Measurements from ENCODE around the gene SLC18A3. TPM values are rescaled to one million over a fixed set of nuclear protein-coding genes. Genes with fewer than 3 reads are reported as not detected.

The SLC18A3 gene
- total and polyA plus RNA-seq, 4 donors = 1.9 to 19.9 (median 11.1) TPM

GRCh38 chr10:49622426-49623425 lies 12.6 kb downstream of the SLC18A3 start:
- Histone ChIP-seq H3K27me3 (ENCODE audit: control insufficient read depth, insufficient read depth, low read length) (peaks cover 9% of the 10 kb centered on the region), H3K36me3 (ENCODE audit: control insufficient read depth, insufficient read depth, low read length) (no peaks in the 10 kb centered on the region), H3K9me3 (ENCODE audit: control insufficient read depth, insufficient read depth, low read length) (no peaks in the 10 kb centered on the region), H3K4me3 (ENCODE audit: low read depth, low read length) (no peak overlapping the region), H3K27ac (ENCODE audit: low read depth, low read length) (no peak overlapping the region), H3K4me1 (ENCODE audit: control insufficient read depth, insufficient read depth, low read length) (peaks cover 8% of the 10 kb centered on the region)
- WGBS (ENCODE audit: insufficient coverage) = 61% methylated on average over 7 of the region's 11 CpGs
- DNase-seq (ENCODE audit: low read depth in 4 of 6, low spot score in 6 of 6) = no peak

- no peak overlapping the region for H3K27ac ChIP-seq (ENCODE audit: low read depth, low read length)
- WGBS (ENCODE audit: insufficient coverage) = 87% methylated on average over 5 of the region's 5 CpGs
- no peaks in the 10 kb centered on the region for H3K36me3 ChIP-seq (ENCODE audit: control insufficient read depth, insufficient read depth, low read length)
- no peak for DNase-seq (ENCODE audit: low read depth in 4 of 6, low spot score in 6 of 6)
- H3K4me1 ChIP-seq (ENCODE audit: control insufficient read depth, insufficient read depth, low read length) = peaks cover 8% of the 10 kb centered on the region
- no peaks in the 10 kb centered on the region for H3K27me3 ChIP-seq (ENCODE audit: control insufficient read depth, insufficient read depth, low read length)
- H3K4me3 ChIP-seq (ENCODE audit: low read depth, low read length) = no peak overlapping the region
- no peaks in the 10 kb centered on the region for H3K9me3 ChIP-seq (ENCODE audit: control insufficient read depth, insufficient read depth, low read length)
Measured at GRCh38 chr10:49624629-49625028, 14.5 kb downstream of the SLC18A3 start.

- Histone ChIP-seq H3K27me3 (ENCODE audit: control insufficient read depth, insufficient read depth, low read length) (no peaks in the 10 kb centered on the region), H3K4me1 (ENCODE audit: control insufficient read depth, insufficient read depth, low read length) (peaks cover 7% of the 10 kb centered on the region), H3K9me3 (ENCODE audit: control insufficient read depth, insufficient read depth, low read length) (no peaks in the 10 kb centered on the region), H3K27ac (ENCODE audit: low read depth, low read length) (no peak overlapping the region), H3K4me3 (ENCODE audit: low read depth, low read length) (no peak overlapping the region), H3K36me3 (ENCODE audit: control insufficient read depth, insufficient read depth, low read length) (no peaks in the 10 kb centered on the region)
- DNase-seq (ENCODE audit: low read depth in 4 of 6, low spot score in 6 of 6) = no peak
- WGBS (ENCODE audit: insufficient coverage) = 84% methylated on average over 10 of the region's 10 CpGs
Measured at GRCh38 chr10:49625411-49625810, 15.3 kb downstream of the SLC18A3 start.

- Histone ChIP-seq H3K9me3 (ENCODE audit: control insufficient read depth, insufficient read depth, low read length) (no peaks in the 10 kb centered on the region), H3K4me3 (ENCODE audit: low read depth, low read length) (no peak overlapping the region), H3K27ac (ENCODE audit: low read depth, low read length) (no peak overlapping the region), H3K27me3 (ENCODE audit: control insufficient read depth, insufficient read depth, low read length) (peaks cover 2% of the 10 kb centered on the region), H3K4me1 (ENCODE audit: control insufficient read depth, insufficient read depth, low read length) (no peaks in the 10 kb centered on the region), H3K36me3 (ENCODE audit: control insufficient read depth, insufficient read depth, low read length) (no peaks in the 10 kb centered on the region)
- DNase-seq (ENCODE audit: low read depth in 4 of 6, low spot score in 6 of 6) = no peak
- 90% methylated on average over 2 of the region's 7 CpGs for WGBS (ENCODE audit: insufficient coverage)
Measured at GRCh38 chr10:49627038-49627437, 16.9 kb downstream of the SLC18A3 start.

- Histone ChIP-seq H3K4me1 (ENCODE audit: control insufficient read depth, insufficient read depth, low read length) (no peaks in the 10 kb centered on the region), H3K27ac (ENCODE audit: low read depth, low read length) (no peak overlapping the region), H3K36me3 (ENCODE audit: control insufficient read depth, insufficient read depth, low read length) (no peaks in the 10 kb centered on the region), H3K27me3 (ENCODE audit: control insufficient read depth, insufficient read depth, low read length) (peaks cover 2% of the 10 kb centered on the region), H3K4me3 (ENCODE audit: low read depth, low read length) (no peak overlapping the region), H3K9me3 (ENCODE audit: control insufficient read depth, insufficient read depth, low read length) (no peaks in the 10 kb centered on the region)
- DNase-seq (ENCODE audit: low read depth in 4 of 6, low spot score in 6 of 6) = no peak
- 95% methylated on average over 15 of the region's 18 CpGs for WGBS (ENCODE audit: insufficient coverage)
Measured at GRCh38 chr10:49627644-49628247, 17.6 kb downstream of the SLC18A3 start.

GRCh38 chr10:49628599-49628998 lies 18.5 kb downstream of the SLC18A3 start:
- DNase-seq (ENCODE audit: low read depth in 4 of 6, low spot score in 6 of 6) = no peak
- Histone ChIP-seq H3K36me3 (ENCODE audit: control insufficient read depth, insufficient read depth, low read length) (no peaks in the 10 kb centered on the region), H3K4me3 (ENCODE audit: low read depth, low read length) (no peak overlapping the region), H3K4me1 (ENCODE audit: control insufficient read depth, insufficient read depth, low read length) (no peaks in the 10 kb centered on the region), H3K9me3 (ENCODE audit: control insufficient read depth, insufficient read depth, low read length) (no peaks in the 10 kb centered on the region), H3K27ac (ENCODE audit: low read depth, low read length) (no peak overlapping the region), H3K27me3 (ENCODE audit: control insufficient read depth, insufficient read depth, low read length) (peaks cover 2% of the 10 kb centered on the region)
- 93% methylated on average over 8 of the region's 8 CpGs for WGBS (ENCODE audit: insufficient coverage)

- 70% methylated on average over 5 of the region's 9 CpGs for WGBS (ENCODE audit: insufficient coverage)
- Histone ChIP-seq H3K4me1 (ENCODE audit: control insufficient read depth, insufficient read depth, low read length) (no peaks in the 10 kb centered on the region), H3K27me3 (ENCODE audit: control insufficient read depth, insufficient read depth, low read length) (peaks cover 2% of the 10 kb centered on the region), H3K9me3 (ENCODE audit: control insufficient read depth, insufficient read depth, low read length) (no peaks in the 10 kb centered on the region), H3K4me3 (ENCODE audit: low read depth, low read length) (no peak overlapping the region), H3K27ac (ENCODE audit: low read depth, low read length) (no peak overlapping the region), H3K36me3 (ENCODE audit: control insufficient read depth, insufficient read depth, low read length) (no peaks in the 10 kb centered on the region)
- DNase-seq (ENCODE audit: low read depth in 4 of 6, low spot score in 6 of 6) = no peak
Measured at GRCh38 chr10:49629431-49629881, 19.3 kb downstream of the SLC18A3 start.

- no peak for DNase-seq (ENCODE audit: low read depth in 4 of 6, low spot score in 6 of 6)
- Histone ChIP-seq H3K4me3 (ENCODE audit: low read depth, low read length) (no peak overlapping the region), H3K27me3 (ENCODE audit: control insufficient read depth, insufficient read depth, low read length) (peaks cover 2% of the 10 kb centered on the region), H3K27ac (ENCODE audit: low read depth, low read length) (no peak overlapping the region), H3K4me1 (ENCODE audit: control insufficient read depth, insufficient read depth, low read length) (no peaks in the 10 kb centered on the region), H3K36me3 (ENCODE audit: control insufficient read depth, insufficient read depth, low read length) (no peaks in the 10 kb centered on the region), H3K9me3 (ENCODE audit: control insufficient read depth, insufficient read depth, low read length) (no peaks in the 10 kb centered on the region)
- 83% methylated on average over 6 of the region's 6 CpGs for WGBS (ENCODE audit: insufficient coverage)
Measured at GRCh38 chr10:49631975-49632374, 21.9 kb downstream of the SLC18A3 start.

- H3K9me3 ChIP-seq (ENCODE audit: control insufficient read depth, insufficient read depth, low read length) = no peaks in the 10 kb centered on the region
- no peak overlapping the region for H3K4me3 ChIP-seq (ENCODE audit: low read depth, low read length)
- DNase-seq (ENCODE audit: low read depth in 4 of 6, low spot score in 6 of 6) = no peak
- no peaks in the 10 kb centered on the region for H3K4me1 ChIP-seq (ENCODE audit: control insufficient read depth, insufficient read depth, low read length)
- no peaks in the 10 kb centered on the region for H3K36me3 ChIP-seq (ENCODE audit: control insufficient read depth, insufficient read depth, low read length)
- H3K27ac ChIP-seq (ENCODE audit: low read depth, low read length) = no peak overlapping the region
- WGBS (ENCODE audit: insufficient coverage) = 69% methylated on average over 12 of the region's 12 CpGs
- peaks cover 2% of the 10 kb centered on the region for H3K27me3 ChIP-seq (ENCODE audit: control insufficient read depth, insufficient read depth, low read length)
Measured at GRCh38 chr10:49632406-49633317, 22.6 kb downstream of the SLC18A3 start.

All from spinal cord (tissue), 10 donors.